SK-N-MC (cell line): ENCODE data around the gene TINCR.
"Not testable (repeated sequence)": the region's sequence is repeated elsewhere in the genome, so short reads cannot be mapped to it uniquely, and the experiment has no call there.

ENCODE experiments used
- DNase-seq: peaks from one replicate; pipeline ENCODE4 v3.0.0-alpha.2; 2011; ENCODE audit warnings: low read depth, low spot score
- H3K27ac ChIP-seq: fragments of 200-600 bp; sonication (generic); 2 replicates; pipeline ENCODE4 v1.5.1; 2016; ENCODE audit warnings: mixed run types
- H3K36me3 ChIP-seq: fragments of 200-600 bp; sonication (generic); 2 replicates; pipeline ENCODE4 v1.6.1; 2017; ENCODE audit warnings: antibody characterized with exemption, low read length, mixed read lengths; ENCODE audit not compliant: insufficient read depth
- H3K4me3 ChIP-seq: fragments of 200-600 bp; sonication (generic); 2 replicates; pipeline ENCODE4 v1.5.1; 2016
- H3K9ac ChIP-seq: fragments of 200-600 bp; sonication (generic); 2 replicates; pipeline ENCODE4 v1.8.0; 2017; ENCODE audit warnings: mixed run types, mixed read lengths; ENCODE audit not compliant: insufficient read length
- H3K9me3 ChIP-seq: fragments of 200-600 bp; sonication (generic); 2 replicates; pipeline ENCODE4 v1.6.1; 2017; ENCODE audit warnings: low read depth, mild to moderate bottlenecking, antibody characterized with exemption, low read length, moderate library complexity, mixed read lengths
- EZH2 ChIP-seq: fragments of 200-600 bp; sonication (generic); IDR thresholded peaks from one replicate; pipeline ENCODE4 v1.6.1; 2017; ENCODE audit warnings: antibody characterized with exemption
- FOXP2 ChIP-seq: optimal IDR thresholded peaks from 2 replicates; pipeline ENCODE3; 2011; ENCODE audit warnings: mild to moderate bottlenecking, moderate library complexity; ENCODE audit not compliant: insufficient read depth; ENCODE audit errors: extremely low read length, control extremely low read depth
- POLR2AphosphoS5 ChIP-seq: IDR thresholded peaks from 2 replicates; pipeline ENCODE4 v1.6.1; 2012; ENCODE audit warnings: mild to moderate bottlenecking, low read depth, low read length, borderline replicate concordance

The TINCR gene

GRCh38 chr19:5567360-5567969, at the start of gene TINCR:
TINCR (minus strand) TSS chr19:5567953.
- H3K4me3 ChIP-seq, result no peak within 1 kb of the TSS
- TF ChIP-seq EZH2 (no peak), POLR2AphosphoS5 (no peak), FOXP2 (no peak)
- DNase-seq, result no peak
- no peak within 1 kb of the TSS for H3K9ac ChIP-seq
- no peaks in the 10 kb centered on the region for H3K9me3 ChIP-seq
- H3K27ac ChIP-seq, result no peak within 1 kb of the TSS
- H3K36me3 ChIP-seq, result no peaks in the 10 kb centered on the region

GRCh38 chr19:5617080-5617479, 49.3 kb upstream of the TINCR start:
- peaks cover 90% of the 10 kb centered on the region for H3K36me3 ChIP-seq
- no peak for DNase-seq
- H3K4me3 ChIP-seq, result no peak overlapping the region
- no peak overlapping the region for H3K27ac ChIP-seq
- no peaks in the 10 kb centered on the region for H3K9me3 ChIP-seq
- no peak overlapping the region for H3K9ac ChIP-seq
- no peak for TF ChIP-seq FOXP2
- TF ChIP-seq POLR2AphosphoS5, result no peak
- TF ChIP-seq EZH2, result no peak

- no peaks in the 10 kb centered on the region for H3K9me3 ChIP-seq
- H3K27ac ChIP-seq, result no peak overlapping the region
- no peak for DNase-seq
- peaks cover 92% of the 10 kb centered on the region for H3K36me3 ChIP-seq
- H3K9ac ChIP-seq, result no peak overlapping the region
- TF ChIP-seq POLR2AphosphoS5 (no peak), FOXP2 (no peak), EZH2 (no peak)
- H3K4me3 ChIP-seq, result no peak overlapping the region
Observed at GRCh38 chr19:5615756-5616327, 48.1 kb upstream of the TINCR start.

- Histone ChIP-seq H3K9ac (no peak overlapping the region), H3K4me3 (no peak overlapping the region), H3K36me3 (peaks cover 92% of the 10 kb centered on the region), H3K27ac (no peak overlapping the region), H3K9me3 (no peaks in the 10 kb centered on the region)
- TF ChIP-seq FOXP2 (no peak), POLR2AphosphoS5 (no peak), EZH2 (no peak)
- no peak for DNase-seq
Observed at GRCh38 chr19:5612891-5613865, 45.4 kb upstream of the TINCR start.

- Histone ChIP-seq H3K36me3 (peaks cover 91% of the 10 kb centered on the region), H3K9ac (no peak overlapping the region), H3K9me3 (no peaks in the 10 kb centered on the region), H3K4me3 (no peak overlapping the region), H3K27ac (no peak overlapping the region)
- no peak for DNase-seq
- TF ChIP-seq EZH2 (no peak), FOXP2 (no peak), POLR2AphosphoS5 (no peak)
Observed at GRCh38 chr19:5609881-5610448, 42.2 kb upstream of the TINCR start.

- not testable (repeated sequence) for H3K27ac ChIP-seq, H3K9ac ChIP-seq, H3K9me3 ChIP-seq, H3K4me3 ChIP-seq, DNase-seq
- peaks cover 91% of the 10 kb centered on the region for H3K36me3 ChIP-seq
Observed at GRCh38 chr19:5608766-5609165, 41.0 kb upstream of the TINCR start.

GRCh38 chr19:5608291-5608690, 40.5 kb upstream of the TINCR start:
- Histone ChIP-seq H3K36me3 (peaks cover 91% of the 10 kb centered on the region), H3K27ac (no peak overlapping the region), H3K9ac (no peak overlapping the region), H3K9me3 (no peaks in the 10 kb centered on the region), H3K4me3 (no peak overlapping the region)
- TF ChIP-seq FOXP2, result no peak
- TF ChIP-seq EZH2, result no peak
- TF ChIP-seq POLR2AphosphoS5, result no peak
- no peak for DNase-seq

GRCh38 chr19:5607318-5608275, 39.8 kb upstream of the TINCR start:
- TF ChIP-seq FOXP2 (no peak), EZH2 (no peak), POLR2AphosphoS5 (no peak)
- Histone ChIP-seq H3K36me3 (peaks cover 88% of the 10 kb centered on the region), H3K27ac (no peak overlapping the region), H3K4me3 (no peak overlapping the region), H3K9me3 (no peaks in the 10 kb centered on the region), H3K9ac (no peak overlapping the region)
- DNase-seq, result no peak
